Activated naive CD4-positive, alpha-beta T cell treated with anti-CD3 and anti-CD28 coated beads, Interleukin-2, amount 50 U/mL, for 16 hours (primary cell): ENCODE measurements around the gene BCAS1.

Source experiments
- DNase-seq: peaks from one replicate; pipeline ENCODE4 v3.0.0-alpha.2; 2020

The BCAS1 gene

GRCh38 chr20:54047720-54048119 is 22.7 kb downstream of the BCAS1 start:
- DNase-seq, result no peak

- no peak for DNase-seq
These were observed 23.3 kb downstream of the BCAS1 start for GRCh38 chr20:54047048-54047447.

DNA sequence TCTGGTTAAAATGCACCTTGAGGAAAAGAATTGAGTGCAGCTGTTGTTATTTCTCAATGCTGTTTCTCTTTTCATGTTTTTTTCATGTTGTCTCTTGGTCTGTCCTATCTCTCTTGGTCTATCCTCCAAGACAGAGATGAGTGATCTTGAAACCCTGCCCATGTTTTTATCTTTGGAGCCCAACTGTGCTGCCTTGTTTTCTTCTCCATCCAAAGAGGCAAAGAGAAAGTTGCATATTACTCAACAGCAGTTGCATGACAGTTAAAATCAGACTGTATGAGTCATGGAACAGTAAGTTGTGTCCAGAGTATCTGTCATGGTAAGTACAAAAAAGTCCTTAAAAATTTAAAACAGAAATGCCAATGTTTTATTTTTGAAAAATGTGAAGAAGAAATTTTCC is 26.2 kb downstream of the BCAS1 start:
- no peak for DNase-seq

DNA sequence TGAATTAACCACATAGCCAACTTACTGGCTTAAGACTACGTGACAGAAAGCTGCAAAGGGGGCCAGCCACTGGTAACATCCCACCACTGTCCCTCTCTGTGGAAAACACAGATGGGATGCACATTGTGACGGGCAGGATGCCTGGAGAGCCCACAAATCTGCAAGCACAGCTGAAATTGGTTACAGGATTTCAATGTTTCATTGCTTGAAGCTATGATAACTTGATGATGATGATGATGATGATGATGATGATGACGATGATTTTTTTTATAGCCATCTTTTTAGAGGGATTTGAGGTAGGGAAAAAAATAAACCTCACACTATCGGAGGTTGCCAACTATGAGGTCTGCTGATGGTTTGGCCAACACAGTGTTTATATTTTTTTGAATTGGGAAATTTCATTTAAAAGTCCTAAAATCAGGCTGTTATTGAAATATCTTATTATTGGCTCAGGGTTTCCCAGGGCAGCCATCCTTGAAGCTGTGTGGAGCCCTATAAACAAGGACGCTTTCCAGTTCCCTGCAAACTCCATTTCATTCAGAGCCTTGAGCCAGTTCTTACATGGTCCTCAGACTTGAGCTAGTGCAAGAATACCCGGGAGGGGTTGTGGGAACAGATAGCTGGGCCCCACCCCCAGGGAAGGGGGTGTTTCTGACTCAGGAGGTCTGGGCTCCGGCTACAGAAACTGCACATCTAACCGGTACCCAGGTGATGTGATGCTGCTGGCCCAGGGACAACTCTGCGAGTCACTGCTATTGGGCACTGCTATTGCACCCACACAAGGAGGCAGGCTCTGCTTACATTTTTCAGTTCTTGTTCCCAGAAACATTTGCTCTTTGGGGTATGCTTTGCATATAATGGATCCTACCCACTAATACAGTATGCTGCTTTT is 27.1 kb downstream of the BCAS1 start:
- no peak for DNase-seq

DNA sequence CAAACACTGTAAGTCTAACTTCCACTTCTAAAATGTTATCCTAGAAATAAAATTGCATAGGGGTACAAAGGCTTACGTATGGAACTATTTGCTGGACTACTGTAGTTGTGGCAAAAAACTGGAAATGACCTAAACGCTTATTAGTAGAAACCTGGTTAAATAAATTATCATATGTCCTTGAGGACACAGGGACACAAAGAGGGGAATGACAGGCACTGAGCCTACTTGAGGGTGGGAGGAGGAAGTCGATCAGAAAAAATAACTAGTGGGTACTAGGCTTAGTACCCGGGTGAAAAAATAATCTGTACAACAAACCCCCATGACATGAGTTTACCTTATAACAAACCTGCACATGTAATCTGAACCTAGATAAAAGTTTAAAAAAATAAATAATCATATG is 28.4 kb downstream of the BCAS1 start:
- no peak for DNase-seq

DNA sequence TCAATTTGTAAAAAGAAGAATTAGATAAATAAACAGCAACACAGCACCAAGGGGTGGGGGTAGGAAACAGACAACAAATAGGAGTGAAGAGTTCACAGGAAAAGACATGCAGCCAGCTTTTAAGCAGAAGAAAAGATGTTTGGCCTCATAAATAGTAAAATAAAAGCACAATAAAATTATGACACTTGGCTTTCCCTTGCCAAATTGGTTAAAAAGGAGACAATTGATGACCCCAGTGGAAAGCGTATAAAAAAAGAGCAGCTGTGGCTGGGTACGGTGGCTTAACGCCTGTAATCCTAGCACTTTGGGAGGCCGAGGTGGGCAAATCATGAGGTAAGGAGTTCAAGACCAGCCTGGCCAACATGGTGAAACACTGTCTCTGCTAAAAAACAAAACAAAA is 29.1 kb downstream of the BCAS1 start:
- DNase-seq, result no peak

DNA sequence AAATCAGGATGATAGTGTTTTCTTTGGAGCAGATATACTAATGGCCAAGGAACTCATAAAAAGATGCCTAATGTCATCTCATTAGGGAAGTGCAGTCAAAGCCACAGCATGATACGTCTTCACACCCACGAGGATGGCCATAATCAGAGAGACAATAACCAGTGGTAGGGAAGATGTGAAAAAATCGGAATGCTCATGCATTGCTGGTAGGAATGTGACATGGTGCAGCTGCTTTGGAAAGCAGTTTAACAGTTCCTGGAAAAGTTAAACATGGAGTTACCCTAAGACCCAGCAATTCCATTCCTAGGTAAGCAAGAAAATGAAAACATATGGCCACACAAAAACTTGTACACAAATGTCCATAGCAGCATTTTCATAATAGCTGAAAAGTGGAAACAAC is 29.9 kb downstream of the BCAS1 start:
- no peak for DNase-seq

GRCh38 chr20:54038961-54039360 is 31.4 kb downstream of the BCAS1 start:
- no peak for DNase-seq

GRCh38 chr20:54037525-54037924 is 32.9 kb downstream of the BCAS1 start:
- DNase-seq, result no peak

- DNase-seq, result no peak
These were observed 40.8 kb downstream of the BCAS1 start for GRCh38 chr20:54029643-54030042.

DNA sequence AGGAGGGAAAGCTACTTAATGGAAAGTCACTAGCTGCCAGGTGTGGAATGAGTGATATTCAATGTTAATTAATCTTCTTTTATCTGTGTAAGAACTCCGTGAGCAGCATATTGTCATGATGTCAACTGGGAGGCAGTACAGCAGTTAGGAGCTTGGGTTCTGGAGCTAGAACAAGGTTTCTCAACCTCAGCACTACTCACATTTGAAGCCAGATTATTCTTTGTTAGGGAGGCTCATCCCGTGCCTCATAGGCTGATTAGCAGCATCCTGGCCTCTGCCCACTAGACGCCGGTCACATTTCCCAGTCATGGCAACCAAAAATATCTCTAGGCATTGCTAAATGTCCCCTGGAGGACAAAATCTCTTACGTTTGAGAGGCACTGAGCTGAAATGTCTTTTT is 41.2 kb downstream of the BCAS1 start:
- DNase-seq, result no peak

- no peak for DNase-seq
These were observed 42.0 kb downstream of the BCAS1 start for GRCh38 chr20:54028276-54029011.

GRCh38 chr20:54027704-54028103 is 42.7 kb downstream of the BCAS1 start:
- DNase-seq, result no peak

DNA sequence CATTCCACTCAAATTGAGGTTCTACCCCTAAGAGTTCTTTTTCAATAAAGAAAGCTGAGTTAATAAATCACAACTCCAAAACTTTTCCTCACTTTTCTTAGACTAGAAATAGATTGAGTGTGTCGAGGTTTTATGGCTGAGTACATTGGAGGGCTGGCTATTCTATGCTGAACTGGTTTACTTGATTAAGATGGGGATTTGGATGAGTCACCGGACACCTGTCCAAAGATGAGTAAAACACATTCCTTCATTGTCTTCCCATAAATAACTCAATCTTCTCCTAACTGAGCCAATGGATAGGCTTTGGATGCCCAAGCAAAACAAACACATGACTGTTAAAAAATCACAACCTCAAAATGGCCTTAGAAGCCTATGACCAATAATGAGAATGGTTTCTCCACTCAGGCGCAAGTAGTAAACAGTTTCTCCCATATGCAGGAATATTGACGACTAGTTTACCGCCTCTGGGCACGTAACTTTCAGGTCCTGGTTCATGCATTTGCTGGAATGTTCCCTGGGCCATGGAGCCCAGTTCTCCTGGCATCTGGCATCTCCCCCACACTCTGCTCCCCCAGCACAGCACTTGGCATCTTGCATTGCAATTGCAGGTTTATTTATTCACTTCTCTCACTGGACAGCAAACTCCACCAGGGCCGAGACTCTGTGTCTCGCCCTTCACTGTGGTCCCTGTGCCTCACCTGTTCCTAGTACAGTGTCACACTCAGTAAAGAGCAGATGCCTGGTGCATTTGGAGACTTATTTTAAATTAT is 43.9 kb downstream of the BCAS1 start:
- DNase-seq, result no peak

DNA sequence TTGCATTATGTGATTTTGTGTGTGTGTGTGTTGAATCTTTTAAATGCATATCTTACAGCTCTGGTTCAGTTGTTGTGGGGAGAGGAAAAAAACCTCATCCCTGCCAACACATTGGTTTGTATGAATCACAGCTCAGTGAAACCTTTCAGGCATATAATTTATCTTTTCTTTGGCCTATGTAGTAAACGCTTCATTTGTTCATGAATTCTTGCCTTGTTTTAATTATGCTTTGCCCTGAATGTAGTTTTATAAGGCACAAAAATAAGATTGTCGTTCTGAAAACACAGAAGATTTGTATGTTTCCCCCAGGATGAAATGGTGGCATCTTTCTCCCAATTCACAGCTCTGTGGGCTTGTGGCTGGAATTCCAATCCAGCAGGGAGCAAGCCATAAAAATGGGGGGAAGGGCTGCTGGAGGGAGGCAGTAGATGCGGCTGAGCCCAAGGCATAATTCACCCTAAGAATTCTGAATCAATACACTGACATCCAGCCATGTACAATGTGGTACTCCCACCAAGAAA is 45.1 kb downstream of the BCAS1 start:
- DNase-seq, result no peak

DNA sequence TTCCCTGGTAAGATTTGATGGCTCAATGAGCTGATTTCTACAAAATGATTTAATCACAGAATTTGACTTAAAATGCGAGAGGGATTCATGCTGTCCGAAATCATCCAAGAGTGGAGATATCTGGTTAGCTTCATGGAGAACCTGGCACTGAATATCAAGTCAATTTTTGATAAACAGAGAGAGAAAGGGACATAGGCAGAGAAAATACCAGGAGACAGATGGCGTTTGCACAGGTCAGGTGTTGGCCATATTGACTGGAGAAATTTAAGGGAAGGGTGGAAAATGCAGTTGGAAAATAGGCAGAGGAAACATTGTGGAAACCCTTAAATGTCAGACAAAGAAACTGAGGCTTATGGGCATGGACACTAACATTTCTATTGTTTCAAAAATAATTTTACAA is 47.0 kb downstream of the BCAS1 start:
- DNase-seq, result no peak

DNA sequence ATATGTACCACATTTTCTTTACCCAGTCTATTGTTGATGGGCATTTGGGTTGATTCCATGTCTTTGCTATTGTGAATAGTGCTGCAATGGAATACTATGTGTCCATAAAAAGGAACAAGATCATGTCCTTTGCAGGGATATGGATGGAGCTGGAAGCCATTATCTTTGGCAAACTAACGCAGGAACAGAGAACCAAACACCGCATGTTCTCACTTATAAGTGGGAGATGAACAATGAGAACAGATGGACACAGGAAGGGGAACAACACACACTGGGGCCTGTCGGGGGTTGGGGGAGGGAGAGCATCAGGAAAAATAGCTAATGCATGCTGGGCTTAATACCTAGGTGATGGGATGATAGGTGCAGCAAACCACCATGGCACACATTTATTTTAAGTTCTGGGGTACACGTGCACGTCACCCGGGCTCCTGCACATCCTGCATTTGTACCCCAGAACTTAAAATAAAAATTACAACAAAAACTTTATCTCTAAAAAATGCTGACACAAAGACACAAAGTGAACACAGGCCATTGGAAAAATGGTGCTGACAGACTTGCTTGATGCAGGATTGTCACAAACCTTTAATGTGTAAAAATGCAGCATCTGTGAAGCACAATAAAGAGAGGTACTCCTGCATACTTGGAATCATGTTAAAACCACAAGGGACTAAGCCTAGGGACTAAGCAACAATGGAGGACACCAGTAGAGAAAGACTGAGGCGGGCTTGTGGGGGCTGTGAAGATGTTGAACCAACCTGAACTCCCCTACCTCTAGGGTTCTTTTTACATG is 48.8 kb downstream of the BCAS1 start:
- DNase-seq, result no peak

DNA sequence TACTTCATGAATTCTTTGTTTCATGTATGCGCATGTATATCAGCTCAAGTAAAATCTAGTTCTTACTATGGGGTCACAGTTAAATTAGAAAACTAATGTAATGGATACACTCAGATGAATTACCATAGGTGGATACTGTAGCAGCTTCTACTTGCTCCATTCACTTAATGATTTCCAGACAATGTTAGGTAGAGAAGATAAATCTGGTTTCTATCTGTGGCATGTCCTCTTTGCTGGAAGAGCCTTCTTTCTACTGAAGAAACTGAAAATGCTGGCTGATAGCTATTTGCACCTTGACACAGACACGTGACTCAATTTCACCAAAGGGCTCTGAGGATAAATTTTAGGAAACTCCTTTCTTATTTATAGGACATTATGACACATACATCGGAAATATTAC is 49.5 kb downstream of the BCAS1 start:
- no peak for DNase-seq

DNA sequence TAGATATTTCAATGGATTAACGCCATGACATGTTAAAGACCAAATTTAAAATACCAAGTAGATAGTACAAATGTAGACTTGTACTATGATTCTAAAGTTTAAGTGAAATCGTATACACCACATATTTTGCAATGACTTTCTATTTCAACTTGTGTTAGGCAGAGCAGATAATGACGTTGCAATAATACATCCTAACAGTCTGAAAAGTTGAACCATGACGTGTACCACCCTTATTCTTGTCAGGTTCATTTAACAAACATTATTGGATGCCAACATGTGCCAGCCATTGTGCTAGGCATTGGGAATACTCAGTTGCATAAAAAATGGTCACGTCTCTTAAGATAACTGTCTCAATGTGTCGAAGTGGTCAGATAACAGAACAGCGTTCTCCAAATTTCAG is 50.0 kb downstream of the BCAS1 start:
- DNase-seq, result no peak

- no peak for DNase-seq
These were observed 50.8 kb downstream of the BCAS1 start for GRCh38 chr20:54019585-54019984.

GRCh38 chr20:54019127-54019526 is 51.3 kb downstream of the BCAS1 start:
- DNase-seq, result no peak

GRCh38 chr20:54017846-54018245 is 52.5 kb downstream of the BCAS1 start:
- DNase-seq, result no peak

DNA sequence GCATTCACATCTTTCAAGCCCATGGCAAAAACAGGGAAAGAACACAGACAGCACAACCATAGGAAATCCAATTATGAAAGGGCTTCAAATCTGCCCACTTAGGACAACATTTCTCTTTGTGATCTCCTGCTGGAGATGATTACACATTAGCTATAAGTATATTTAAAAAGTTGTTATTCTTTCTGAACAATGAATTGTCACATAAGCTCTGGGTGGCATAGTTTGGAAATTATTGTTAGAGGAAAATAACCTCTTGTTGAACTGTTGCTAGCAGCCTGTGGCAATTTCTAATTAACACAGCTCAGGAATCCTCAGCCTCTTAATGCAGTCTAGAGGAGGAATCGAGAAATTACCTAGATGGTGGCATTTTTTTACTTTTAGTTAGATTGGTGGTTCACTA is 54.9 kb downstream of the BCAS1 start:
- DNase-seq, result no peak
